ENCODE measurements around the gene TRAF4.

Gene TRAF4

DNA sequence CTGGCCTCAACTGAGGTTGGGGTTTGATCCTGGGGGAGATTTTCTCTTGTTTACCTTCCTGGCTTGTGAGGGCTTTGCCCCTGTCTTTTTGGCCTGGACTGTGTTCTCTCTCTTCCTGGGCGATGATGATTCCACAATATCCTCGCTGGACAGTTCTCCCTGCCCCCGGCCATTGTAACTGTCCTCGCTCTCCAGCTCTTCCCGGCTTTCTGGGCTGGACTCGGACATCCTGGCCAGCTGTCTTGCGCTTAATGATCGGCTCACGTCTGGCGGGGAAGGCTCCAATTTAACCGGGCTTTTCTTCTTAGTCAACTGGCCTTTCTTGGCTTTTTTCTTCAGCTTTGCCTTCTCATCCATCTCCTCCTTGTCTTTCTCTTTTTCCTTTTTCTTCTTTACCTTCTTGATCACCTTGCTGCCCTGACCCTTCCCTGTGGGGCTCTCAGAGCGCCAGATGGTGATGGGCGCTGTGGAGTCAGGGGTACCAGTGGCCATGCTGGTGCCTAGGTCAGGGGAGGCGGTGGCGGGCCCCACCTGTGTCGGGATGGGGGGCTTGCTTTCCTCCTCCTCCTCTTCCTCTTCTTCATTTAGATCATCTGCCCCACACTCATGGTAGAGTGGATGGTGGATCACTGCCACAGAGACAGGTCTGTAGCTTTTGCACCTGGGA, 40.1 kb upstream of the TRAF4 start:
- TF ChIP-seq, protein P1, sequence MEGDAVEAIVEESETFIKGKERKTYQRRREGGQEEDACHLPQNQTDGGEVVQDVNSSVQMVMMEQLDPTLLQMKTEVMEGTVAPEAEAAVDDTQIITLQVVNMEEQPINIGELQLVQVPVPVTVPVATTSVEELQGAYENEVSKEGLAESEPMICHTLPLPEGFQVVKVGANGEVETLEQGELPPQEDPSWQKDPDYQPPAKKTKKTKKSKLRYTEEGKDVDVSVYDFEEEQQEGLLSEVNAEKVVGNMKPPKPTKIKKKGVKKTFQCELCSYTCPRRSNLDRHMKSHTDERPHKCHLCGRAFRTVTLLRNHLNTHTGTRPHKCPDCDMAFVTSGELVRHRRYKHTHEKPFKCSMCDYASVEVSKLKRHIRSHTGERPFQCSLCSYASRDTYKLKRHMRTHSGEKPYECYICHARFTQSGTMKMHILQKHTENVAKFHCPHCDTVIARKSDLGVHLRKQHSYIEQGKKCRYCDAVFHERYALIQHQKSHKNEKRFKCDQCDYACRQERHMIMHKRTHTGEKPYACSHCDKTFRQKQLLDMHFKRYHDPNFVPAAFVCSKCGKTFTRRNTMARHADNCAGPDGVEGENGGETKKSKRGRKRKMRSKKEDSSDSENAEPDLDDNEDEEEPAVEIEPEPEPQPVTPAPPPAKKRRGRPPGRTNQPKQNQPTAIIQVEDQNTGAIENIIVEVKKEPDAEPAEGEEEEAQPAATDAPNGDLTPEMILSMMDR (IDR thresholded peaks at IDR 0.05; ENCODE audit: low read depth, low read length): no peak
- no peak for DNase-seq (ENCODE audit: low read depth in 2 of 2)
- H3K4me3 ChIP-seq (replicated peaks in 1 of 2; ENCODE audit: low read depth in 2 of 2, low read length in 2 of 2): no peak overlapping the region

DNA sequence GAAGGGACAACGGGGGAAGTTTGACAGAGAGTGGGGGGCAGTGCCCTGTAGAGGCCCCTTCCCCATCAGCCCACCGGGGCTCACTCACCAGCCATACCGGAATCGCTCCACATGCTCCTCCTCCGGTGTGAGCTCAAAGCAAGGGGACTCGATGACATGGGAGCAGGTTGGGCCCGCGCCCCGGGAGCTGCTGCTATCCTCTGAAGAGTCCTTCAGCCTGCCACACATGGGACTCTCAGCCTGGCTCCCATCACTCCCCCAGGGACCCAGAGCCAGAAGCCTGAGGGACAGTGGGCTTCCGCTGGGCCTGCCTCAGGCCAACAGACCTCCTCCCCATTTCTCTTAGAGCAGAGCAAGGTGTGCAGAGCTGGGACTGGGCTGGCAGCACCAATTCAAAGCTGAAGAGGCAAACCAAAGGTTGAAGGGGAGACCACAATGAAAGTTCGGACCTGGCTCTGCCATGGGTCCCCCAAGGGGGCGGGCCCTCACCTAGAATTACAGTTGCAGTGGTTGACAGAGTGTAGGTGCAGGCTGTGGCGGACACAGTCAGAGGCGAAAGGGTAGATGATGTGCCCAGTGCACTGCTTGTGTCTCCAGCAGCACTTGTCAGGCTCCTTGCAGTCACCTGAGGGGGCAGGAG, 39.5 kb upstream of the TRAF4 start:
- TF ChIP-seq, protein P1 (IDR thresholded peaks at IDR 0.05; ENCODE audit: low read depth, low read length): no peak
- DNase-seq (ENCODE audit: low read depth in 2 of 2): no peak
- no peak overlapping the region for H3K4me3 ChIP-seq (replicated peaks in 1 of 2; ENCODE audit: low read depth in 2 of 2, low read length in 2 of 2)

DNA sequence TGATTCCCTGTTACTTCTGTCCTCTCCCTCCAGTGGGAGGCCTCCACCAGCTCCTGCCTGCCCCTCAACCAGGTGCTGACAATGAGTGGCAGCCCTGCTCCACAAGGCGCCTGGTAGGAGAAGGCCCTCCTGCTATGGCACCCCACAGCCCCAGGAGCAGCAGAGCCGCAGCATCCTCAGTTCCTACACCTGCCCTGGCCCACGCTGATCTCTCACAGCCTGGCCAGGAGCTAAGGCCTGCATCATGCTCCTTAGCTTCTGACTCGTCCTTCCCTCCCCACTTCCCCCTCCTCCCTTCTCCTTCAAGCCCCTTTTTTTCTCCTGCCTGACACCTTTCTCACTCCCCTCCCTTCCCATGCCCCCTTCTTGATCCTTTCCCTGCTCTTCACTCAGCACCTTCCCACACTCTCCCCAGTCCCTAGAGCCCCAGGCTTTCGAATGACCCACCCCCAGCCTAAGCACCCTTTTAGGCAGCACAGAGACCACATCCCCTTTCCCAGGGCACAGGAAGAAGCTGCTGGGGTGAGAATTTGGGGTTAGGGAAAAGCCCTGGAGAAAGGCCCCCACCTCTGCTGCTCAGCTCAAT, 38.6 kb upstream of the TRAF4 start:
- no peak for DNase-seq (ENCODE audit: low read depth in 2 of 2)
- H3K4me3 ChIP-seq (replicated peaks in 1 of 2; ENCODE audit: low read depth in 2 of 2, low read length in 2 of 2): no peak overlapping the region
- TF ChIP-seq, protein P1 (IDR thresholded peaks at IDR 0.05; ENCODE audit: low read depth, low read length): no peak

DNA sequence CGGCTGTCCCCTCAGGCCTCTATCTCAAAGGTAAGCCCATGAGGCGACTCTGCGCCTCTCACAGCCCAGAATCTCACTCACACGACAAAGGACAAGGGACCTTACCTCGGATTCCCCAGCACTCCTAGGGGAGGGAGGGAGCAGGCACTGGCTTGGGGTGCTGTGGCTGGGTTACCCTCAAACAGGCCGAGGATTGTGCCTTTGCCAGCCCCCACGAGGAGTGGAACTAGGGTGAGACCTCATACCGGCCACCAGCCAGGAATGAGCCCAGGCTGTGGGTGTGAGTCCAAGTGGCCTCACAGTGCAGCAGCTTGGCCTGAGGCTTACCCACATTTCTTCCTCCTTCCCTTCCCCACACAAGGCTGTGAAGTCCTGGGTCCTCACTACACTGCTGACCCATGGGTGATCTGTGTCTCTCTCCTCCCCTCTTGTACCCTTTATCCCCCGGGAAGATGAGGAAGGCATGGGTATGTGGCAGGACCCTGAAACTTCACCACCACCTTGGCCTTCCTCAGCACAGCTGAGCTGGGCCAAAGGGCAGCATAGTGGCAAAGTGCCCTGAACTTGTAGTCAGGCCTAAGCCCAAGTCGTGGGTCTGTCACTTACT, 38.0 kb upstream of the TRAF4 start:
- DNase-seq (ENCODE audit: low read depth in 2 of 2): no peak
- H3K4me3 ChIP-seq (replicated peaks in 1 of 2; ENCODE audit: low read depth in 2 of 2, low read length in 2 of 2): no peak overlapping the region
- TF ChIP-seq, protein P1 (IDR thresholded peaks at IDR 0.05; ENCODE audit: low read depth, low read length): no peak

DNA sequence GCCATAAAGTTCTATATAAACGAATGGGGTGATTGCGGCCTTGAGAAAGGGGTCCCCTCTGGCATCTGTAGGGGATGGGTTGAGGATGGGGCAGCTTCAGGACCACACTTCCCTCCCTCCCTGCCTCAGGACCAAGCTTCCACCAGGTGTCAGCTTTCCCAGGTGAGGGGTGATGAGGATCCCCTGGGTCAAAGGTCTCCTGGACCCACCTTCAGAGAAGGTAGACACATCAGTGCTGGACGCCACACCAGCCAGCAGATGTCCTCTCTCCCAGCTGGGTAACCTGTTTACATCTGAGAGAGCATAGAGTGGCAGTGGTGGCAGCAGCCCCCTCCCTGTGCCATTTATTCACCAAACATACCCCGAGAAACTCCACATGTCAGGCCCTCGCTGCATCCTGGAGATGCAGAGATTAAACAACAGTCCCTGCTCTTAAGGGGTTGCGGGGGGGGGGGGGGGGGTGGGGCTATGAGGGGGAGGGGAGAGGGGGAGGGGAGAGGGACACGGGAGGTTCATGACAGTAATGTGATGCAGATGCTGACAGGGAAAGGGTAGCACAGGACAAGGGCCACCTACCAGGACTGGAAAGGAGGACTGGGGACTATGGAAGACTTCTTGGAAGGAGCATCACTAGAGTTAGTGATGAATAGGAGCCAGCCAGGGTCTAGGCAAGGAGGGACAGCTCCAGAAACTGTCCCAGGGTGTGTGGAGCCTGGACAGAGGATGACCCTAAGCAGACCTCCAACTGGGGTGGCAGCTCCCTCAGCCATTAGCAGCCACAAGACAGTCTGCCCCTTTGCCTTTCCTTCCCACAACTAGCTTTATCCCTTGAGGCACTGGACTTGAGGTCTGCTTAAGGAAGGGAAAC, 37.1 kb upstream of the TRAF4 start:
- H3K4me3 ChIP-seq (replicated peaks in 1 of 2; ENCODE audit: low read depth in 2 of 2, low read length in 2 of 2): no peak overlapping the region
- DNase-seq (ENCODE audit: low read depth in 2 of 2): no peak
- TF ChIP-seq, protein P1 (IDR thresholded peaks at IDR 0.05; ENCODE audit: low read depth, low read length): no peak

DNA sequence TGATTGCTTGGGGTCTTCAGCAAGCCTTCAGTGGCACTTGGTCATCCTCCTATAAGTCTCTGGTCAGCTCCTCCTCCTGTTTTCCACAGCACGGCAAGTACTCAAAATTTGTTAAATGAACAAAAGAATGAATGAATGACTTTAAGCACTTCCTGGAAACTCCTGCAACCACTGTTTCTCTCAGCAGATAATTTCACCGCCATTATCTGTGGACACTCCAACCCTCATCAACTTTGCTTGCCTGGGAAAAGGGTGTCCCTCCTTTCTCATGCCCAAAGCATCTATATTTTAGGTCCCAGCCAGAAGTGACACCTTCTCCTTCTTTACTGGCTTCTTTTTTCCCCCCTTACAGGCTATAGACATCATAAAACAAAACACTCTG, 36.5 kb upstream of the TRAF4 start:
- TF ChIP-seq, protein P1 (IDR thresholded peaks at IDR 0.05; ENCODE audit: low read depth, low read length): no peak
- no peak for DNase-seq (ENCODE audit: low read depth in 2 of 2)
- no peak overlapping the region for H3K4me3 ChIP-seq (replicated peaks in 1 of 2; ENCODE audit: low read depth in 2 of 2, low read length in 2 of 2)

Data from cardiac fibroblast (primary cell).